OCI-LY1 (cell line): ENCODE results near the gene MICU1.

Experiments used
- CTCF ChIP-seq: fragments of 200-600 bp; sonication (generic), shearing (Covaris generic); IDR thresholded peaks from 2 replicates; pipeline ENCODE4 v1.5.1; 2017; ENCODE audit warnings: mild to moderate bottlenecking, antibody characterized with exemption, low read length, moderate library complexity, mixed read lengths
- EZH2 ChIP-seq: fragments of 200-600 bp; sonication (generic), shearing (Covaris generic); IDR thresholded peaks from 2 replicates; pipeline ENCODE4 v1.8.0; 2017; ENCODE audit warnings: borderline replicate concordance, mixed run types, mild to moderate bottlenecking, antibody characterized with exemption, low read length, moderate library complexity, mixed read lengths

DNA sequence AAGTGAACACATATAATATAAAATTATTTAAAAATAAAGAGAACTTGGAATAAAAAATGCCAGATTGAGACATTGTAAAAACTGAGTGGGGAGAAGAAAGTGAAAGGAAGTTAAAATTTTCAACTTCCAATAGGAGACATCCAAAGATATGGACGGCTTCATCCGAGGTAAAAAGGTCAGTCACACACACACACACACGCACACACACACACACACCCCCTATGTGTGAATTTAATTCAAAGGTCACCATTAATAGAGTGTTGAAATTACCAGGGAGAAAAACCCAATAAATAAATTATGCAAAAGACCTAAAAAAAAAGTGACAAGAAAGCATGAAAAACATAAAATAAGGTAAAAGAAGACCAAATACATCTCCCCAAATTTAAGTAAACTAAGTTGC is 140.2 kb downstream of the MICU1 start:
- TF ChIP-seq CTCF (no peak), EZH2 (no peak)
